ENCODE measurements around the gene ANTKMT.

ANTKMT gene

GRCh38 chr16:764848-765487 is 44.0 kb downstream of the ANTKMT start:
- DNase-seq (ENCODE audit: low read depth) = no peak

- DNase-seq (ENCODE audit: low read depth) = no peak
Measured at GRCh38 chr16:765488-765865, 44.5 kb downstream of the ANTKMT start.

GRCh38 chr16:766008-766819 is 45.3 kb downstream of the ANTKMT start:
- no peak for DNase-seq (ENCODE audit: low read depth)

GRCh38 chr16:766820-767640 is 46.1 kb downstream of the ANTKMT start:
- DNase-seq (ENCODE audit: low read depth) = no peak

GRCh38 chr16:767743-768235 is 46.8 kb downstream of the ANTKMT start:
- DNase-seq (ENCODE audit: low read depth) = no peak

- DNase-seq (ENCODE audit: low read depth) = no peak
Measured at GRCh38 chr16:768428-768827, 47.5 kb downstream of the ANTKMT start.

GRCh38 chr16:769184-769784 is 48.3 kb downstream of the ANTKMT start:
- DNase-seq (ENCODE audit: low read depth) = no peak

GRCh38 chr16:769934-770333 is 49.0 kb downstream of the ANTKMT start:
- no peak for DNase-seq (ENCODE audit: low read depth)

- no peak for DNase-seq (ENCODE audit: low read depth)
Measured at GRCh38 chr16:770411-770810, 49.5 kb downstream of the ANTKMT start.
